Measurements from ENCODE around the gene OLFM4.

OLFM4 gene, protein sequence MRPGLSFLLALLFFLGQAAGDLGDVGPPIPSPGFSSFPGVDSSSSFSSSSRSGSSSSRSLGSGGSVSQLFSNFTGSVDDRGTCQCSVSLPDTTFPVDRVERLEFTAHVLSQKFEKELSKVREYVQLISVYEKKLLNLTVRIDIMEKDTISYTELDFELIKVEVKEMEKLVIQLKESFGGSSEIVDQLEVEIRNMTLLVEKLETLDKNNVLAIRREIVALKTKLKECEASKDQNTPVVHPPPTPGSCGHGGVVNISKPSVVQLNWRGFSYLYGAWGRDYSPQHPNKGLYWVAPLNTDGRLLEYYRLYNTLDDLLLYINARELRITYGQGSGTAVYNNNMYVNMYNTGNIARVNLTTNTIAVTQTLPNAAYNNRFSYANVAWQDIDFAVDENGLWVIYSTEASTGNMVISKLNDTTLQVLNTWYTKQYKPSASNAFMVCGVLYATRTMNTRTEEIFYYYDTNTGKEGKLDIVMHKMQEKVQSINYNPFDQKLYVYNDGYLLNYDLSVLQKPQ

DNA sequence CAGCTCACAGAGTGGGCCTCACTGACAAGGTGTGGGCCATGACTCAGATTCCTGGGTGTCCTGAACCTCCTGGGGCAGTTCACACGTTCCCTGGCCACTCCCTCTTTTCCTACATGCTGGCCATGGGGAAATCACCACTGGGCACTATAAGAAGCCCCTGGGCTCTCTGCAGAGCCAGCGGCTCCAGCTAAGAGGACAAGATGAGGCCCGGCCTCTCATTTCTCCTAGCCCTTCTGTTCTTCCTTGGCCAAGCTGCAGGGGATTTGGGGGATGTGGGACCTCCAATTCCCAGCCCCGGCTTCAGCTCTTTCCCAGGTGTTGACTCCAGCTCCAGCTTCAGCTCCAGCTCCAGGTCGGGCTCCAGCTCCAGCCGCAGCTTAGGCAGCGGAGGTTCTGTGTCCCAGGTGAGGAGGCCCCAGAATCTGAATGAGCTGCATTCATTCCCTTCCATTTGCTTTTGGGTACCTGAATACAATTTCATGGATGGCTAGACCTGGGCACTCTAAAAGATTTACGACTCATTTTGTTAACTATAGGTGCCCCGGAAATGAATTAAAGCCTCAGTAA is at the start of gene OLFM4:
OLFM4 (plus strand) TSS at position 177 of the 567 bp plus-strand sequence; CDS start at position 201, 24 bp downstream.
- in situ Hi-C loops (cut with MboI; ENCODE audit: low sequenced_read_pairs) = no loop called here

DNA sequence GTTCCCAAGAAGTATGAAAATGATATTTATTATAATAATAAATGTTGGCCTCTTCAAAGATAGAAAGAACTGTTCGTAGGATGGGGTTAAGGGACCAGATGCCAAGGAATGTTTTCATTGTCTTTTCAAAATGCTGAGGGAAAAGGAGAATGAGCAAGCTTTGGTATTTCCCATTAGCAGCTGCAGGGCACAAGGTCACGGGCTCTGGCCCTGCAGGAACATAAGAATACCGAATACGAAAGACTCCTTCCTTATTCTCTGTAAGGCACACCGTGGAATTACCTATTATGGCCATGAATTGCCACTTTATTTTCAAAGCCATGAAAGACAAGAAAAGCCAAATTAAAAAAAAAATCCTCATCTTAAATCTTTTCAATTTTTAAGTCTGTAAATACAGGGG is 49.6 kb upstream of the OLFM4 start:
- in situ Hi-C loops (cut with MboI; ENCODE audit: low sequenced_read_pairs) = no loop called here

DNA sequence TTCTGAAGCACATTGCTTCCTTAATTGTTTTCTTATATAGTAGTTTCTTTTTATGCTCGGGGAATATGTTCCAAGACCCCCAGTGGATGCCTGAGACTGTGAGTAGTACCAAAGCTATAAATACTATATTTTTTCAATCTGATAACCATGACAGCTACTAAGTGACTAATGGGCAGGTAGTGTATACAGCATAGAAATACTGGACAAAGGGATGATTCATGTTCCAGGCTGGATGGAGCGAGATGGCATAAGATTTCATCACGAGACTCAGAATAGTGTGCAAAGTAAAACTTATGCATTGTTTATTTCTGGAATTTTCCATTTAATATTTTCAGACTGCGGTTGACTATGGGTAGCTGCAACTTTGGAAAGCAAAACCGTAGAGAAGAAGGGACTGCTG is 47.9 kb upstream of the OLFM4 start:
- in situ Hi-C loops (cut with MboI; ENCODE audit: low sequenced_read_pairs) = no loop called here

GRCh38 chr13:52983836-52984235 is 44.8 kb upstream of the OLFM4 start:
- in situ Hi-C loops (cut with MboI; ENCODE audit: low sequenced_read_pairs) = no loop called here

DNA sequence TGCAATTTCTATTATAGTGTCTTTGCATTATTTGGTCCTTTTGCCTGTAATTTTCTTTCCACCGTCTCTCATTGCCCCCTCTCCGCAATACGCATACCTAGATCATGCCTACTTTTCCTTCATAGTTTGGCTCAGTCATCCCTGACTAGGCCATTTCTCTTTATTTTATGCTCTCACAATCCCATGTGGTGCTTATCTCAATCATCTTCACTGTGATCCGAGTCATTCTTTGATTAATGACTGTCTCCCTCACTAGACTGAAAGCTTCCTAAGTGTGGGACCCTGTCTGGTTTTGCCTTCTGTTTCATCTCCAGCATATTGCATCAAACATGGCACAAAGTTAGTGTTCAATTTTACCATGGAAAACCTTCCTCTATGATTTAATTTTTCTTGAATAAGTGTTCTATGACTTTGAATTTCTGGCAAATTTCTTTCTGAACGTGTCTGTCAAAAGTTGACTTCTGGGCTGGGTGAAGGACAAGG is 43.7 kb upstream of the OLFM4 start:
- in situ Hi-C loops (cut with MboI; ENCODE audit: low sequenced_read_pairs) = no loop called here

DNA sequence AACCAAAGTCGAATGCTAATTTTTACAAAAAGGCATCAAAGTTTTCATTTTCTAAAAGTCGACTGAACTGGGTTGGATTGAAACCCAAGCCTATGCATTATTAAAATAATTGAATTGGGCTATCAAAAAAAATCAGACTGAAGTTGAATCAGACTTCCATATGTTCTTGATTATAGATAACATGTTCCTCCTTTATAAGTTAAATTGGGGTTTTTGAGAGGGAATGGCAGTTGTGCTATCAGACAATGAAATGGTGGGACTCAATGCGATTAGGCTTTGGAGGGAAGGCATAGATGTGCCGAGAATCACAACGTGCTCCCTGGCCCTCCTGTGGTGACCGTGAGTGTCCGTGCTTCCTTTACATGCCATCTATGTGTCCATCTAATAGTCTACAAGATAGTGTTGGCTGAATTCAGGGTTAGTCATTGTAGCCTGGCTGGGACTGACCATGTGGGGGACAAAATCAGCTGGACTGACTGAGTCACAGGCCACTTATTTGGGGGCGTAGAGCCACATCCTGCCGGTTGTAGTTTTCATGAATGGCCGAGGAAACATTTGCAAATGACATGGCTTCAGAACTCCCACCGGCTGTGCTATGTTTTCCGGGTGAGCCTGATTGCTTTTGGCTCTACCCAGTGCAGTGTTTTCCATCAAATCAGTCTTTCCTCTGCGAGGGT is 37.1 kb upstream of the OLFM4 start:
- in situ Hi-C loops (cut with MboI; ENCODE audit: low sequenced_read_pairs) = no loop called here

DNA sequence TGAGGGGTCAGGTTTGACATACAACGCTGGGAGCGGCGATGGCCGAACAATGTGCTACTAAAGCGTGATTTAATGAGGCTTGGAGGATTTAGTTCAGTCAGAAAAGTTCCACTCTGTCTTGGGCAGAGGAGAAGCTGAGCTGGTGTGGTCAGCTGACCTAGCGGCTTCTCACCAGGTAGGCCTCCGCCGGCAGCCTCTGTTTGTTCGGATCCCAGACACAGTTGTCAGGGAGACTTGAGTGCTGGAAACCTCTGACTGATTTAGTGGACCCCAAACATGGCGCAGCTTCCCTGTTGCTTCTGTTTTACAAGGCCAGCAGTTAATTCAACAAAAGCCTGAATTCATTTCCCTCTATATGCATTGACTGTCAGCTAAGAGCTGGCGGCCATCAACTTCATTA is 36.5 kb upstream of the OLFM4 start:
- in situ Hi-C loops (cut with MboI; ENCODE audit: low sequenced_read_pairs) = no loop called here

DNA sequence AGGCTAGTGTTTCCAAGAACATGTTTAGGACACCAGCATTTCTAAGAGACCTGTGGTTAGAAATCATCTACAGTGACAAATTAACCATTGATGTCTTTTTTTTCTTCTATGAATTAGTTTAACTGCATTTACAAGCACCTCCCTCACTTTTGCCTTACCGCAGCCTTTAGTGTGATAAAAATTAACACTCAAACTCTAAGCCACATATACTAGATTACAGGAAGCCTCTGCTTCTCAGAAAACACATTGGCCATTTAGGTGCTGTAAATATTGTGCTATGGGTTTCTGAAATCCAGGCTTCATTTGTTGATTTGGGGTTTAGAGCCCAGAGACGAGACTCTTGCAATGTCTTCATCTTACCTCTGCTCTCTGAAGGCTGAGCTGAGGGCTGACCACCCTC is 34.6 kb upstream of the OLFM4 start:
- in situ Hi-C loops (cut with MboI; ENCODE audit: low sequenced_read_pairs) = no loop called here

DNA sequence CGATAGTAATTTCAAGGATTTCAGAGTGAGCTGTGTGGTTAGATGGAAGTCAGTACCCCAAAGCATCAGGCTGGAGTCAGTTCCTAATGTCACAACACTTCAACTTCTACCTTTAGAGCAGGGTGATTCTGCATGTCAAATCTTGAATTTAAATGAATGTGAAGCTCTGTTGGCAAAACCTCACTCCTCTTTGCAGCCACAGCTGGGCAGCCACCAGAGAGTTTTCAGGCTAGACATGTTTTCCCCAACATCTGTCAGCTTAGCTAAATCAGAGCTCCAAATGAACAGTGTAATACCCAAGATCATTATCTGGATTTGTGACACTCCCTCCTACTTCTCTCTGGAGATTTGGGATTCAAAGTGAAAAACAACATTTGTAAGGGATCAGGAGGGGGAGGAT is 33.7 kb upstream of the OLFM4 start:
- in situ Hi-C loops (cut with MboI; ENCODE audit: low sequenced_read_pairs) = no loop called here

- in situ Hi-C loops (cut with MboI; ENCODE audit: low sequenced_read_pairs) = no loop called here
Measured at GRCh38 chr13:52995946-52996345, 32.7 kb upstream of the OLFM4 start.

GRCh38 chr13:52997951-52998876 is 30.4 kb upstream of the OLFM4 start:
- in situ Hi-C loops (cut with MboI; ENCODE audit: low sequenced_read_pairs) = no loop called here

- in situ Hi-C loops (cut with MboI; ENCODE audit: low sequenced_read_pairs) = no loop called here
Measured at GRCh38 chr13:52999093-52999696, 29.4 kb upstream of the OLFM4 start.

DNA sequence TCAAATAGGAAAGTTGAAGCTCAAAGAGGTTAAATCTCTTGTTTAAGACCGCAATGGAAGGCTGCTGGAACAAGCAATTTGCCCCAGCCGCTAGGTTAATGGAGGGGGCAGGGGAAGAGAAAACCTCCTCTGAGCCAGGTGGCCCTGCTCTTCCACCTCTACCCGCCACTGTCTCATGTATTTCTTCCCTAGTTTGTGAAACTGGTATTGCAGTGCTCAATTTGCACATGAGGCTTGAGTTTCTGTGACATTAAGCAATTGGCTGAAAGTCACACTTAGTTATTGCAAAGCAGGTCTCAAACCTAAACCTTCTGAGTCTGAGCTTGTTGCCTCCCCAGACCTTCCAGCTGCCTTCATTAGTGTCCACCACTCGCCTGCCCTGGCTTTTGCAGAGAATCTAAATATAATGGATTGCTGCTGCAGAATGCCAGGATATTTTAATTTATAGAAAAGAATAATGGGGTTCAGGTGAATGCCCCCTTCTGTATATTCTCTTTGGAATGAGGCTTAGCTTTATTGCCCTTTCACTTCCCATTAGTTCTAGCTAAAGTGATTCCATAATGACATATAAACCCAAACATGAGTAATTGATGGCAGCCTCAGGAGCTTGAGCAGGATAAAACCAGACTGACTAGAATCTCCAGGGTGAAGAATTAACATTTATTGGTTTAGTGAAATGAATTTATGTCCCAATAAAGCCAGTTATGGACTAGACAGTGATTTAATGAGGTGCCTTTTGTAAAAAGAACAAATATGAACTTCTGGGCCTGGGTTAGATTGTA is 27.0 kb upstream of the OLFM4 start:
- in situ Hi-C loops (cut with MboI; ENCODE audit: low sequenced_read_pairs) = no loop called here

DNA sequence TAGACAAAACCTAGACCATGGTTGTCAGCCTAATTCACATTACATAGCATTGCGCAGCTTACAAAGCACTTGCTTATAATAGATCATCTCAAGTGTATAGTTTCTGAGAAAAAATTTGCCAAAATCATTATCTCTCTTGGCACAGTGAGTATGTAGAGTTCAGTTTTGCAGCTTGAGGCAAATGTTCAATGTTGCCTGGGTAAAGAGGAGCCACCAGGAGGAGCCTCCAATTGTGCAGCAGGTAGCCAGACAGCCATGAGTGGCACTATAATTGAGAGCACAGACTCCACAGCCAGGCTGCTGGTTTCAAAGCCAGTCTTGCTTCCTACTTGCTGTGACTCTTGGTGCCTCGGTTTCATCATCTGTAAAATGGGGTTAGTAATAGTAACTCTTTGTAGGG is 24.0 kb upstream of the OLFM4 start:
- in situ Hi-C loops (cut with MboI; ENCODE audit: low sequenced_read_pairs) = no loop called here

GRCh38 chr13:53005626-53006025 is 23.0 kb upstream of the OLFM4 start:
- in situ Hi-C loops (cut with MboI; ENCODE audit: low sequenced_read_pairs) = no loop called here

GRCh38 chr13:53007872-53008271 is 20.7 kb upstream of the OLFM4 start:
- in situ Hi-C loops (cut with MboI; ENCODE audit: low sequenced_read_pairs) = no loop called here

GRCh38 chr13:53010374-53011105 is 18.1 kb upstream of the OLFM4 start:
- in situ Hi-C loops (cut with MboI; ENCODE audit: low sequenced_read_pairs) = no loop called here

DNA sequence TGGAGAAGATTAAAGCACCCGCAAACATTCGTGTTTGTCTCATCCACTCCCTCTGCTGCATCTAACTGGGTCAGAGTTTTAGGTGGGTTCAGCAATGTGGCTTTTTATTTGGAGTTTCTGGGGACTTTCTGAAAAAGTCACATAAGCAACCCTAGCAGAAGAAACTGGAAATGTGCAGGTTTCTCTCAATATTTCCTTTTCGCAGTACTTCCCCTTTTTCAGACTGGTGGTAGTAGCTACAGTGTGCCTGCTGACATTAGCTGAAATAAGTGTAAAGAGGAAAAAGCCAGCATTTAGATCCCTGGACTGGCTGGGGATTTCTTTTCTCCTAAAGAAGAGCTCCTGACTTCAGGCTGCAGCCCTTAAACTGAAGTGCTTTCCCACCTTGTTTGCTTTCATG is 15.9 kb upstream of the OLFM4 start:
- in situ Hi-C loops (cut with MboI; ENCODE audit: low sequenced_read_pairs) = no loop called here

DNA sequence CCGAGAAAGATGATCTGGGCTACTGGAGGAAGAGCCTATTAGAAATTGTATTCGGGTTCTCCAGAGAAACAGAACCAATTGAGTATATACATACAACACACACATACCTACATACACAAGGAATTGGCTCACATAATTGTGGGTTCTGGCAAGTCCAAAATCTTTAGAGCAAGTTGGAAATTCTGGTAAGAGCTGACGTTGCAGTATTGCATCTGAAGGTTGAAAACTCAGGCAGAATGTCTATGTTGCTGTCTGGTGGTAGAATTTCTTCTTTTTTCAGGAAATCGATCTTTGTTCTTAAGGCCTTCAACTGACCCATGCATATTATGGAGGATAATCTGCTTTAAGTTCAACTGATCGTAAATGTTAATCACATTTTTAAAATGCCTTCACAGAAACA is 15.5 kb upstream of the OLFM4 start:
- in situ Hi-C loops (cut with MboI; ENCODE audit: low sequenced_read_pairs) = no loop called here
